MCF 10A (cell line): ENCODE data around the gene ZNF341. TPM values are rescaled to one million over a fixed set of nuclear protein-coding genes. Genes with fewer than 3 reads are reported as not detected.

Experiments
- BruUV-seq: library from RNA; stranded (reverse); fragments of 400-500 nt; replicated peaks from 2 replicates; lab custom pipeline; 2021; lab: Mats Ljungman, UMichigan
- CTCF ChIA-PET: fragments of 300-600 bp; sonication (Branson Sonifier 250); formaldehyde crosslinking; extraction: SDS; loops from one replicate; lab custom pipeline; 2021; ENCODE audit warnings: antibody characterized with exemption, inconsistent platforms; lab: Yijun Ruan, JAX
- POLR2A ChIA-PET: fragments of 300-600, 350-650 bp; sonication (Branson Sonifier 250); formaldehyde crosslinking; extraction: SDS; loops from one replicate; lab custom pipeline; 2020; ENCODE audit warnings: antibody characterized with exemption, inconsistent platforms; lab: Yijun Ruan, JAX
- DNase-seq: peaks from one replicate; pipeline ENCODE4 v3.0.0-alpha.2; 2018; ENCODE audit not compliant: unreplicated experiment
- H3K27ac Mint-ChIP-seq: one replicate; pipeline ENCODE4 v1.8.0; 2022; ENCODE audit warnings: mild to moderate bottlenecking, low read depth, mixed read lengths; ENCODE audit not compliant: unreplicated experiment
- H3K27me3 Mint-ChIP-seq: one replicate; pipeline ENCODE4 v1.8.0; 2022; ENCODE audit warnings: mixed read lengths; ENCODE audit not compliant: insufficient read depth, unreplicated experiment
- H3K36me3 Mint-ChIP-seq: one replicate; pipeline ENCODE4 v1.8.0; 2022; ENCODE audit warnings: mild to moderate bottlenecking, moderate library complexity, mixed read lengths; ENCODE audit not compliant: insufficient read depth, unreplicated experiment
- H3K4me1 Mint-ChIP-seq: one replicate; pipeline ENCODE4 v1.8.0; 2022; ENCODE audit warnings: mixed read lengths; ENCODE audit not compliant: insufficient read depth, unreplicated experiment
- H3K4me3 Mint-ChIP-seq: one replicate; pipeline ENCODE4 v1.8.0; 2022; ENCODE audit warnings: mild to moderate bottlenecking, moderate library complexity, mixed read lengths; ENCODE audit not compliant: unreplicated experiment
- H3K9me3 Mint-ChIP-seq: one replicate; pipeline ENCODE4 v1.8.0; 2022; ENCODE audit warnings: mixed read lengths; ENCODE audit not compliant: unreplicated experiment
- intact Hi-C: fragments of 100-400 bp; cut with micrococcal nuclease; formaldehyde crosslinking; loops from 2 replicates; pipeline ENCODE4 v1.14.1; 2022
- total RNA-seq: library from RNA; stranded (reverse); gene quantifications from 2 replicates; pipeline ENCODE4 v1.2.3, GENCODE V29; 2022
- TF ChIP-seq, protein P1 (sequence below): fragments of 200-600 bp; IDR thresholded peaks from one replicate; pipeline ENCODE4 v1.8.0; 2022; ENCODE audit warnings: antibody characterized with exemption, mild to moderate bottlenecking; ENCODE audit not compliant: unreplicated experiment

ZNF341 gene
- total RNA-seq, 1 experiment from 2014 or later, result 2.0 TPM

DNA sequence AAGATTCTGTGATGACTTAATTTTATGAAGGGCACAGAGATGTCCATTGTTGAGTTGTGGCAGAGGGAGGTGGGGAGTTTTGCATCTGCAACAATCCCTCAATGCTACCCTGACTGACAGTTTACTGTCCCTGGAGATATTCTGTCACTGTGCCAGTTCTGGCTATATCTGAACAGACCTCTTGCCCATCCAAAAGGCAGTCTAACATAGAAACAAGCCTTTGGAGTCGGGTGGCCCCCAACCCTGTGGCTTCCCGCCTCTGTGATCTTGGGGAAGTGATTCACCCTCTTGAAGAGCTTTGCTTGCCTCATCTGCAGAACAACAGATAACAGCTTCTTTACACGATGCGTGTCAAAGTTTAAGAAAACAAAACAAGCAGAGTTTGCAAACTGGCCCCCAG, 41.8 kb upstream of the ZNF341 start:
- no peak overlapping the region for H3K27ac Mint-ChIP-seq
- H3K36me3 Mint-ChIP-seq, result peaks cover 3% of the 10 kb centered on the region
- TF ChIP-seq, protein P1, sequence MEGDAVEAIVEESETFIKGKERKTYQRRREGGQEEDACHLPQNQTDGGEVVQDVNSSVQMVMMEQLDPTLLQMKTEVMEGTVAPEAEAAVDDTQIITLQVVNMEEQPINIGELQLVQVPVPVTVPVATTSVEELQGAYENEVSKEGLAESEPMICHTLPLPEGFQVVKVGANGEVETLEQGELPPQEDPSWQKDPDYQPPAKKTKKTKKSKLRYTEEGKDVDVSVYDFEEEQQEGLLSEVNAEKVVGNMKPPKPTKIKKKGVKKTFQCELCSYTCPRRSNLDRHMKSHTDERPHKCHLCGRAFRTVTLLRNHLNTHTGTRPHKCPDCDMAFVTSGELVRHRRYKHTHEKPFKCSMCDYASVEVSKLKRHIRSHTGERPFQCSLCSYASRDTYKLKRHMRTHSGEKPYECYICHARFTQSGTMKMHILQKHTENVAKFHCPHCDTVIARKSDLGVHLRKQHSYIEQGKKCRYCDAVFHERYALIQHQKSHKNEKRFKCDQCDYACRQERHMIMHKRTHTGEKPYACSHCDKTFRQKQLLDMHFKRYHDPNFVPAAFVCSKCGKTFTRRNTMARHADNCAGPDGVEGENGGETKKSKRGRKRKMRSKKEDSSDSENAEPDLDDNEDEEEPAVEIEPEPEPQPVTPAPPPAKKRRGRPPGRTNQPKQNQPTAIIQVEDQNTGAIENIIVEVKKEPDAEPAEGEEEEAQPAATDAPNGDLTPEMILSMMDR, result no peak
- no peak overlapping the region for H3K4me3 Mint-ChIP-seq
- H3K27me3 Mint-ChIP-seq, result no peaks in the 10 kb centered on the region
- POLR2A ChIA-PET, result interaction anchor here (0.5 kb wide), 1 partner anchor 1478 kb away, joined by 3 read pairs; no protein-coding TSS in a partner anchor
- H3K4me1 Mint-ChIP-seq, result peaks cover 9% of the 10 kb centered on the region
- no TSS peak for BruUV-seq
- CTCF ChIA-PET, result no interaction called here
- no peak for DNase-seq
- intact Hi-C loops, result loop anchor here (10.0 kb wide), 1 partner anchor 125 kb away; the partner anchor contains the start of gene CHMP4B
- H3K9me3 Mint-ChIP-seq, result no peaks in the 10 kb centered on the region

DNA sequence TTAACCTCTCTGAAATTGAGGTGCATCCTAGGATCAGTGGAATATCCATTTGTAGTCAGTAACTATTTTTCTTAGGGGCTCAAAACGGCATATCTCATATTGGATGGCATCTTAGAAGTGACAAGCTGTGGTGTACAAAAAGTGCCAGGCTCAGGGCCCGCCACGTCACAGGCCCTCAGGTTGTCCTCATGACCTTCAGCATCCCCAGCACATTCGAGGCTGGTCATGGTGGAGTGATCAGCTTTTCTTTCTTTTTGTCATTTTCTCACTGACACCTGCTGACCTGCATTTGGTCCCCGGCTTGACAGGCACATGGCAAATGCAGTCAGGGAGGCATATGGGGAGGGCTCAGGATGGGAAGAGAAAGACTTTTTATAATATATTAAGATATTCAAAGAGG, 38.5 kb upstream of the ZNF341 start:
- no peak overlapping the region for H3K4me3 Mint-ChIP-seq
- no peaks in the 10 kb centered on the region for H3K36me3 Mint-ChIP-seq
- no peaks in the 10 kb centered on the region for H3K4me1 Mint-ChIP-seq
- DNase-seq, result no peak
- CTCF ChIA-PET, result interaction anchor here (0.6 kb wide), 1 partner anchor 318 kb away, joined by 3 read pairs; no protein-coding TSS in a partner anchor
- POLR2A ChIA-PET, result interaction anchor here (0.7 to 0.8 kb wide), 2 partner anchors 14 to 126 kb away, joined by 3 to 4 read pairs; no protein-coding TSS in a partner anchor
- no peaks in the 10 kb centered on the region for H3K9me3 Mint-ChIP-seq
- BruUV-seq, result no TSS peak
- no peaks in the 10 kb centered on the region for H3K27me3 Mint-ChIP-seq
- TF ChIP-seq, protein P1, result no peak
- no peak overlapping the region for H3K27ac Mint-ChIP-seq
- intact Hi-C loops, result no loop called here

- CTCF ChIA-PET, result no interaction called here
Observed at GRCh38 chr20:33693741-33694638, 37.8 kb upstream of the ZNF341 start.

GRCh38 chr20:33694639-33695012, 37.2 kb upstream of the ZNF341 start:
- no peak for DNase-seq
- Mint-ChIP-seq H3K9me3 (no peaks in the 10 kb centered on the region), H3K36me3 (no peaks in the 10 kb centered on the region), H3K27ac (no peak overlapping the region), H3K27me3 (no peaks in the 10 kb centered on the region), H3K4me1 (no peaks in the 10 kb centered on the region), H3K4me3 (no peak overlapping the region)
- TF ChIP-seq, protein P1, result no peak
- ChIA-PET POLR2A (interaction anchor here (1.0 kb wide), 1 partner anchor 12 kb away, joined by 3 read pairs; no protein-coding TSS in a partner anchor), CTCF (no interaction called here)
- no TSS peak for BruUV-seq
- intact Hi-C loops, result no loop called here

More at GRCh38 chr20:33693741-33694638, 37.8 kb upstream of the ZNF341 start:
- POLR2A ChIA-PET, result interaction anchor here (0.7 to 1.0 kb wide), 3 partner anchors 13 to 127 kb away, joined by 3 to 4 read pairs (median 3); no protein-coding TSS in a partner anchor
- Mint-ChIP-seq H3K4me1 (no peaks in the 10 kb centered on the region), H3K27ac (no peak overlapping the region), H3K4me3 (no peak overlapping the region), H3K36me3 (no peaks in the 10 kb centered on the region), H3K27me3 (no peaks in the 10 kb centered on the region), H3K9me3 (no peaks in the 10 kb centered on the region)
- no TSS peak for BruUV-seq
- no peak for DNase-seq
- TF ChIP-seq, protein P1, result no peak
- intact Hi-C loops, result no loop called here
